GM12878 (cell line): Measurements from ENCODE around the gene TRH. TPM values are rescaled to one million over a fixed set of nuclear protein-coding genes. Genes with fewer than 3 reads are reported as not detected.

Experiments used
- polyA plus RNA-seq, 11 experiments: library from polyadenylated mRNA; depleted of rRNA in 4 of 11; unstranded in 6 of 11; stranded (reverse) in 5 of 11; fragments of >200 nt; fragmentation: Nextera tagmentation in 4 of 11; fragmentation: Illumina TruSeq in 1 of 11; extraction: Ambion mirVana in 4 of 11; extraction: Trizol in 1 of 11; gene quantifications; 1 replicate in 1 of 11; 2 replicates in 10 of 11; pipeline versions ENCODE4 v1.2.1 to v1.2.3, GENCODE V29; 2011 to 2016; ENCODE audit warnings: inconsistent platforms in 2 of 11, missing spikeins in 2 of 11, low read depth in 1 of 11
- total RNA-seq, 4 experiments: library from RNA; depleted of rRNA in 3 of 4; stranded (reverse); fragments of >200 nt in 3 of 4; fragmentation: Illumina TruSeq in 1 of 4; extraction: Trizol in 1 of 4; gene quantifications; 2 replicates each; pipeline versions ENCODE4 v1.2.1 to v1.2.3, GENCODE V29; 2013 to 2021

The TRH gene
- total and polyA plus RNA-seq, 10 of the 15 experiments (the other 5 are each of a cell fraction or from before 2014, with no cell fraction given): not detected

Other genes starting within 250 kb of the TRH start
- gene TMCC1, start 81.0 kb upstream of the TRH start, total RNA-seq (2014; rRNA removed): 9.3 and 12.6 TPM in 2 replicates
- 11.3 and 11.6 TPM in 2 replicates for gene TMCC1, start 81.0 kb upstream of the TRH start, total RNA-seq (2014; rRNA removed; fragmentation: Illumina TruSeq; extraction: Trizol)
- gene TMCC1, start 81.0 kb upstream of the TRH start, total RNA-seq (2021): 20.2 and 21.1 TPM in 2 replicates
- 12.3 and 12.9 TPM in 2 replicates for gene TMCC1, start 81.0 kb upstream of the TRH start, polyA plus RNA-seq (2011; rRNA removed)
- gene TMCC1, start 81.0 kb upstream of the TRH start, polyA plus RNA-seq (2014; fragmentation: Illumina TruSeq; extraction: Trizol): 13.9 and 19.2 TPM in 2 replicates
- 1 to 10 TPM; 2.3 to 3.1 TPM for gene TMCC1, start 81.0 kb upstream of the TRH start, polyA plus RNA-seq (2014; fragmentation: Nextera tagmentation; extraction: Ambion mirVana)
- gene TMCC1, start 81.0 kb upstream of the TRH start, polyA plus RNA-seq (2014; rRNA removed): 7.6 and 10.6 TPM in 2 replicates
- 1 to 10 TPM; 5.6 to 5.9 TPM for gene TMCC1, start 81.0 kb upstream of the TRH start, polyA plus RNA-seq (2016; fragmentation: Nextera tagmentation; extraction: Ambion mirVana)
- gene ALG1L2, start 107.1 kb downstream of the TRH start, total RNA-seq (2014; rRNA removed): not detected in 2 replicates
- gene ALG1L2, start 107.1 kb downstream of the TRH start, total RNA-seq (2014; rRNA removed; fragmentation: Illumina TruSeq; extraction: Trizol): not detected in 2 replicates
- not detected in 2 replicates for gene ALG1L2, start 107.1 kb downstream of the TRH start, total RNA-seq (2021)
- 0.14 and 0.18 TPM in 2 replicates for gene ALG1L2, start 107.1 kb downstream of the TRH start, polyA plus RNA-seq (2011; rRNA removed)
- gene ALG1L2, start 107.1 kb downstream of the TRH start, polyA plus RNA-seq (2014; fragmentation: Illumina TruSeq; extraction: Trizol): not detected in 2 replicates
- under 1 TPM; 0.15 to 0.31 TPM for gene ALG1L2, start 107.1 kb downstream of the TRH start, polyA plus RNA-seq (2014; fragmentation: Nextera tagmentation; extraction: Ambion mirVana)
- 0.09 and 0.29 TPM in 2 replicates for gene ALG1L2, start 107.1 kb downstream of the TRH start, polyA plus RNA-seq (2014; rRNA removed)
- gene ALG1L2, start 107.1 kb downstream of the TRH start, polyA plus RNA-seq (2016; fragmentation: Nextera tagmentation; extraction: Ambion mirVana): not detected